ENCODE measurements around the gene ADGRG2. TPM values are rescaled to one million over a fixed set of nuclear protein-coding genes. Genes with fewer than 3 reads are reported as not detected.

The ADGRG2 gene
- total RNA-seq, 2 experiments from 2014 or later = not detected

Other genes with a start within 250 kb of the ADGRG2 start
- 10 to 100 TPM; 21.7 to 23.6 TPM for gene PHKA2, start 138.4 kb downstream of the ADGRG2 start, total RNA-seq
- gene PDHA1, start 221.5 kb upstream of the ADGRG2 start, total RNA-seq = 100 to 1,000 TPM; 154 to 160 TPM